Neural cell (in vitro differentiated cells): Measurements from ENCODE around the gene HIRIP3.

Source experiments
- CTCF ChIP-seq: fragments of 450-650 bp; IDR thresholded peaks from 2 replicates; pipeline ENCODE4 v1.5.1; 2014; ENCODE audit warnings: antibody characterized with exemption, mild to moderate bottlenecking, moderate library complexity; ENCODE audit not compliant: poor library complexity, severe bottlenecking
- EP300 ChIP-seq: fragments of 450-650 bp; conservative IDR thresholded peaks from 2 replicates; pipeline ENCODE4 v1.6.1; 2014; ENCODE audit warnings: antibody characterized with exemption, mild to moderate bottlenecking, moderate library complexity; ENCODE audit not compliant: poor library complexity, severe bottlenecking
- EZH2 ChIP-seq: fragments of 200-600, 300-800 bp; shearing (Covaris generic), sonication (generic); IDR thresholded peaks from 2 replicates; pipeline ENCODE4 v1.6.1; 2014; ENCODE audit warnings: antibody characterized with exemption, low read length, borderline replicate concordance, mild to moderate bottlenecking; ENCODE audit not compliant: insufficient read depth, poor library complexity, severe bottlenecking
- POLR2AphosphoS5 ChIP-seq: IDR thresholded peaks from 2 replicates; pipeline ENCODE4 v1.6.1; 2012
- RAD21 ChIP-seq: fragments of 450-650 bp; conservative IDR thresholded peaks from 2 replicates; pipeline ENCODE4 v1.6.1; 2014; ENCODE audit warnings: antibody characterized with exemption, mild to moderate bottlenecking, moderate library complexity
- REST ChIP-seq: IDR thresholded peaks from 2 replicates; pipeline ENCODE4 v1.6.1; 2012; ENCODE audit warnings: borderline replicate concordance
- SMC3 ChIP-seq: fragments of 450-650 bp; conservative IDR thresholded peaks from 2 replicates; pipeline ENCODE4 v1.6.1; 2014; ENCODE audit warnings: antibody characterized with exemption, mild to moderate bottlenecking, moderate library complexity; ENCODE audit not compliant: poor library complexity
- TAF1 ChIP-seq: IDR thresholded peaks from 2 replicates; pipeline ENCODE4 v1.6.1; 2012; ENCODE audit warnings: low read depth

- TF ChIP-seq CTCF (no peak), EZH2 (no peak), RAD21 (no peak), SMC3 (no peak), POLR2AphosphoS5 (no peak), EP300 (no peak), TAF1 (no peak), REST (no peak)
Measured at GRCh38 chr16:30006095-30006473, 10.7 kb upstream of the HIRIP3 start.
